ENCODE results near the gene WDSUB1. TPM values are rescaled to one million over a fixed set of nuclear protein-coding genes. Genes with fewer than 3 reads are reported as not detected.

Gene WDSUB1
- total RNA-seq, 4 donors from 2014 or later, result 4.9 to 7.1 (median 5.9) TPM

DNA sequence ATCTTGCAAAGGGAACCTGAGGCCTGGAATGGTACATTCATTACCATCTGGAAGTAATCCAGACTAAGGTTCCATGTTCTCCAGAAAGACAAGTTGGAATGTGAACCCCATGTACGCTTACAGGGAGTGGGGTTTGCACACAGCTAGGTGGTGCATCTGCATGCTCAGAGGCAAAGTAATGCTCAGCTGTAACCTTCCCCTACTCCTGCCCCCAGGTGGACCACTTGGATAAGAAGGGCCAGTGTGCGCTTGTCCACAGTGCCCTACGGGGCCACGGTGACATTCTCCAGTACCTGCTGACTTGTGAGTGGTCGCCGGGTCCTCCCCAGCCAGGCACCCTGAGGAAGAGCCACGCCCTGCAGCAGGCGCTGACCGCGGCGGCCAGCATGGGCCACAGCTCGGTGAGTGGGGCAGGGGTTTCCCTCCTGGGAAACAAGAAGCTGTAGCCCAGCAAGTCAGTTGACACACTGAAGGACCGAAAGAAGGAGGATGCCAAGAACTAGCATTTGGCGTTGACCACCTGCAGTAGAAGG is 90.0 kb downstream of the WDSUB1 start:
- no peak overlapping the region for H3K4me3 ChIP-seq
- WGBS, 2 donors, result 87 to 96% methylated on average over 6 to 7 of the region's 14 CpGs
- H3K27me3 ChIP-seq, result no peaks in the 10 kb centered on the region
- intact Hi-C loops (cut with DNase I), result no loop called here
- H3K4me1 ChIP-seq, result peaks cover 0 to 2% (median 0%) of the 10 kb centered on the region in 3 donors
- peaks cover 0 to 100% (median 26%) of the 10 kb centered on the region in 3 donors for H3K36me3 ChIP-seq
- no peak overlapping the region for H3K27ac ChIP-seq
- TF ChIP-seq, protein P1, sequence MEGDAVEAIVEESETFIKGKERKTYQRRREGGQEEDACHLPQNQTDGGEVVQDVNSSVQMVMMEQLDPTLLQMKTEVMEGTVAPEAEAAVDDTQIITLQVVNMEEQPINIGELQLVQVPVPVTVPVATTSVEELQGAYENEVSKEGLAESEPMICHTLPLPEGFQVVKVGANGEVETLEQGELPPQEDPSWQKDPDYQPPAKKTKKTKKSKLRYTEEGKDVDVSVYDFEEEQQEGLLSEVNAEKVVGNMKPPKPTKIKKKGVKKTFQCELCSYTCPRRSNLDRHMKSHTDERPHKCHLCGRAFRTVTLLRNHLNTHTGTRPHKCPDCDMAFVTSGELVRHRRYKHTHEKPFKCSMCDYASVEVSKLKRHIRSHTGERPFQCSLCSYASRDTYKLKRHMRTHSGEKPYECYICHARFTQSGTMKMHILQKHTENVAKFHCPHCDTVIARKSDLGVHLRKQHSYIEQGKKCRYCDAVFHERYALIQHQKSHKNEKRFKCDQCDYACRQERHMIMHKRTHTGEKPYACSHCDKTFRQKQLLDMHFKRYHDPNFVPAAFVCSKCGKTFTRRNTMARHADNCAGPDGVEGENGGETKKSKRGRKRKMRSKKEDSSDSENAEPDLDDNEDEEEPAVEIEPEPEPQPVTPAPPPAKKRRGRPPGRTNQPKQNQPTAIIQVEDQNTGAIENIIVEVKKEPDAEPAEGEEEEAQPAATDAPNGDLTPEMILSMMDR (IDR thresholded peaks at IDR 0.05), result no peak
- TF ChIP-seq POLR2A (IDR thresholded peaks at IDR 0.05), result no peak
- DNase-seq, result no peak
- H3K9me3 ChIP-seq, result no peaks in the 10 kb centered on the region

DNA sequence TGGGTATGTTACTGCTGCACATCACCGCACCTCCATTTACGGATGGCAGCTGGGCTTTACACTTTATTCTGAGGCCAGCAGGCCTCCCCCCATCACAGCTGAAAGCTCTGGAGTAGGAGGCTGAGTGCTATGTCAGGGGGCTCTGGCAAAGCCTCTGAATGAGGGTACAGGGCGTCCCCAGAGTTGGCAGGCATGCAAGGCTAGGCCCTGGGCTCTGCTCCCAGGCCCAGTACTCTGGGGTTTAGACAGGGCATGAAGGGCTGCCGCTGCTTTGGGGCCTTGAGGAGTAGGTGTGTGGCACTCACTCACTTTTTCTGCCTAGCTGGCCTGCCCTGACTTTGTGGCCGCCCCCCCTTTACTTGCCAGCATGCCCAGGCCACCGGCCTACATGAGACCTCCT is 90.8 kb downstream of the WDSUB1 start:
- no peak overlapping the region for H3K27ac ChIP-seq
- DNase-seq, result no peak
- WGBS, 2 donors, result 92% methylated on average over 6 of the region's 6 CpGs
- no peaks in the 10 kb centered on the region for H3K4me1 ChIP-seq
- TF ChIP-seq, protein P1 (IDR thresholded peaks at IDR 0.05), result no peak
- TF ChIP-seq POLR2A (IDR thresholded peaks at IDR 0.05), result no peak
- no peaks in the 10 kb centered on the region for H3K27me3 ChIP-seq
- H3K9me3 ChIP-seq, result no peaks in the 10 kb centered on the region
- H3K4me3 ChIP-seq, result no peak overlapping the region
- H3K36me3 ChIP-seq, result peaks cover 0 to 100% (median 26%) of the 10 kb centered on the region in 3 donors
- intact Hi-C loops (cut with DNase I), result no loop called here

DNA sequence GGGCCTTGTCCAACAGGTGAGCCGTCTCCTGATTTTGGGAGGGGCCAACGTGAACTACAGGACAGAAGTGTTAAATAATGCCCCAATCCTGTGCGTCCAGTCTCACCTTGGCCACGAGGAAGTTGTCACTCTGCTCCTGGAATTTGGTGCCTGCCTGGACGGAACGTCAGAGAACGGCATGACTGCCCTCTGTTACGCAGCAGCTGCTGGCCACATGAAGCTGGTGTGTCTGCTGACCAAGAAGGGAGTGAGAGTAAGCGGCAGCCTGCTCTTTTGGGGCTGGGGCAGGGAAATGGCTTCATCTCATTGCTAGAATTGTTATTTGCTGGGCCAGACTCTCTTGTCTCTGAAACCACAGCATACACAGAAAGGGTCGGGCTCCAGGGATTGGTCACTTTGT is 92.3 kb downstream of the WDSUB1 start:
- no peak for DNase-seq
- Histone ChIP-seq H3K4me3 (no peak overlapping the region), H3K27ac (no peak overlapping the region), H3K4me1 (no peaks in the 10 kb centered on the region), H3K27me3 (no peaks in the 10 kb centered on the region), H3K9me3 (no peaks in the 10 kb centered on the region), H3K36me3 (peaks cover 0 to 100% (median 30%) of the 10 kb centered on the region in 3 donors)
- WGBS, 2 donors, result 94 to 97% methylated on average over 6 to 7 of the region's 10 CpGs
- TF ChIP-seq POLR2A (IDR thresholded peaks at IDR 0.05), result no peak
- TF ChIP-seq, protein P1 (IDR thresholded peaks at IDR 0.05), result no peak
- intact Hi-C loops (cut with DNase I), result no loop called here

DNA sequence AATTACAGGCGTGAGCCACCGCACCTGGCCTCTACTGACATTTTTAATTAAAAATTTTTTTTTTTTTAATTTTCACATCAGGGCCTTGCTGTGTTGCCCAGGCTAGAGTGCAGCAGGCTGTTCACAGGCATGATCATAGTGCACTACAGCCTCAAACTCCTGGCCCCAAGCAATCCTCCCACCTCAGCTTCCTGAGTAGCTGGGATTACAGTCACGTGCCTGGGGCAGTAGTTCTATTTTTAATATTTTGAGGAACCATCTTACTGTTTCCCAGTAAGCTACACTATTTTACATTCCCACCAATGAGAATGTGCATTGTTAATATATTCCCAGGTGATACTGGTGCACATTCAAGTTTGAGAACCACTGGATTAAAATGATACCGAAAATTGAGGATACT is 92.7 kb downstream of the WDSUB1 start:
- TF ChIP-seq, protein P1 (IDR thresholded peaks at IDR 0.05), result no peak
- no peak for TF ChIP-seq POLR2A (IDR thresholded peaks at IDR 0.05)
- 90 to 93% methylated on average over 4 of the region's 4 CpGs for WGBS, 2 donors
- peaks cover 0 to 100% (median 25%) of the 10 kb centered on the region in 3 donors for H3K36me3 ChIP-seq
- DNase-seq, result no peak
- H3K4me3 ChIP-seq, result no peak overlapping the region
- H3K27me3 ChIP-seq, result no peaks in the 10 kb centered on the region
- no peaks in the 10 kb centered on the region for H3K4me1 ChIP-seq
- intact Hi-C loops (cut with DNase I), result no loop called here
- H3K27ac ChIP-seq, result no peak overlapping the region
- H3K9me3 ChIP-seq, result no peaks in the 10 kb centered on the region

DNA sequence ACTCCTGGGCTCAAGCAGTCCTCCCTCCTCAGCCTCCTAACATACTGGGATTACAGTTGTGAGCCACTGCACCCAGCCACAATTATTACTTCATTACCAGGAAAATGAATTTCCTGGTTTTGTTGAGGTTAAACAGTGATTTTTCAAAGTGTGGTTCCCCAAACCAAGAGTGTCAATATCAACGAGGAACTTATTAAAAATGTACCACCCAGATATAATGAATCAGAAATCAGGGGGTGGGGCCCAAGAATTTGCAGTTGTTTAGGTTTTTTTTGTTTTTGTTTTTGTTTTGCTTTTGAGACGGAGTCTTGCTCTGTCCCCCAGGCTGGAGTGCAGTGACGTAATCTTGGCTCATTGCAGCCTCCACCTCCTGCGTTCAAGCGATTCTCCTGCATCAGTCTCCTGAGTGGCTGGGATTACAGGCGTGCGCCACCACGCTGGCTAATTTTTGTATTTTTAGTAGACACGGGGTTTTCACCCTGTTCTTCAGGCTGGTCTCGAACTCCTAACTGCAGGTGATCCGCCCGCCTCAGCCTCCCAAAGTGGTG is 94.1 kb downstream of the WDSUB1 start:
- Histone ChIP-seq H3K36me3 (peaks cover 0 to 100% (median 25%) of the 10 kb centered on the region in 3 donors), H3K27ac (no peak overlapping the region), H3K4me3 (no peak overlapping the region), H3K9me3 (no peaks in the 10 kb centered on the region), H3K4me1 (peaks cover 0 to 5% (median 0%) of the 10 kb centered on the region in 3 donors), H3K27me3 (no peaks in the 10 kb centered on the region)
- intact Hi-C loops (cut with DNase I), result no loop called here
- WGBS, 2 donors, result 87 to 92% methylated on average over 12 of the region's 12 CpGs
- no peak for DNase-seq
- no peak for TF ChIP-seq POLR2A (IDR thresholded peaks at IDR 0.05)
- TF ChIP-seq, protein P1 (IDR thresholded peaks at IDR 0.05), result no peak

Data from esophagus squamous epithelium (tissue), 5 donors.